Activated B cell treated with CpG ODN at 0.5 μM for 24 hours (primary cell): ENCODE measurements around the gene RYK. TPM values are rescaled to one million over a fixed set of nuclear protein-coding genes. Genes with fewer than 3 reads are reported as not detected.

Experiments
- ATAC-seq: fragments of 200-7000 bp; cut with Tn5 transposase; one replicate; pipeline ENCODE4 v1.10.0; 2021; ENCODE audit warnings: low read depth, mild to moderate bottlenecking, moderate library complexity
- CTCF ChIA-PET: fragments of 350-600 bp; sonication (Branson Sonifier 250); formaldehyde crosslinking; loops from one replicate; lab custom pipeline; 2021; ENCODE audit warnings: antibody characterized with exemption; lab: Charles Lee
- POLR2A ChIA-PET: fragments of 350-600 bp; sonication (Branson Sonifier 250); formaldehyde crosslinking; loops from one replicate; lab custom pipeline; 2021; ENCODE audit warnings: antibody characterized with exemption; lab: Charles Lee
- DNase-seq: peaks from one replicate; pipeline ENCODE4 v3.0.0; 2022
- H3K27ac Mint-ChIP-seq: one replicate; pipeline ENCODE4 v1.8.0; 2020; ENCODE audit warnings: mixed read lengths
- H3K27me3 Mint-ChIP-seq: one replicate; pipeline ENCODE4 v1.8.0; 2021; ENCODE audit warnings: mixed read lengths
- H3K36me3 Mint-ChIP-seq: one replicate; pipeline ENCODE4 v1.8.0; 2021; ENCODE audit warnings: low read depth, mixed read lengths
- H3K4me1 Mint-ChIP-seq: one replicate; pipeline ENCODE4 v1.8.0; 2021; ENCODE audit warnings: mixed read lengths
- H3K4me3 Mint-ChIP-seq: one replicate; pipeline ENCODE4 v1.8.0; 2020; ENCODE audit warnings: mild to moderate bottlenecking, mixed read lengths
- H3K9me3 Mint-ChIP-seq: one replicate; pipeline ENCODE4 v1.8.0; 2020; ENCODE audit warnings: mixed read lengths
- CTCF ChIP-seq: fragments of 200-600 bp; IDR thresholded peaks from one replicate; pipeline ENCODE4 v1.8.0; 2022; ENCODE audit warnings: antibody characterized with exemption, mild to moderate bottlenecking
- intact Hi-C: fragments of 100-400 bp; cut with micrococcal nuclease; formaldehyde crosslinking; loops from one replicate; pipeline ENCODE4 v1.15.1; 2024
- total RNA-seq: library from RNA; stranded (reverse); gene quantifications from 2 replicates; pipeline ENCODE4 v1.2.3, GENCODE V29; 2022

The RYK gene
- total RNA-seq, 1 donor from 2014 or later: 38.8 TPM

- no peaks in the 10 kb centered on the region for H3K36me3 Mint-ChIP-seq
- ChIA-PET CTCF (no interaction called here), POLR2A (no interaction called here)
- DNase-seq (no peak), ATAC-seq (no peak)
- no peaks in the 10 kb centered on the region for H3K27me3 Mint-ChIP-seq
- intact Hi-C loops: no loop called here
- H3K27ac Mint-ChIP-seq: no peak overlapping the region
- H3K9me3 Mint-ChIP-seq: peaks cover 4% of the 10 kb centered on the region
- TF ChIP-seq CTCF: no peak
- no peak overlapping the region for H3K4me3 Mint-ChIP-seq
- H3K4me1 Mint-ChIP-seq: no peaks in the 10 kb centered on the region
Observed at GRCh38 chr3:134111616-134112015, 139.0 kb downstream of the RYK start.

GRCh38 chr3:134110963-134111362 lies 139.7 kb downstream of the RYK start:
- H3K4me1 Mint-ChIP-seq: no peaks in the 10 kb centered on the region
- no peak for TF ChIP-seq CTCF
- ChIA-PET CTCF (no interaction called here), POLR2A (no interaction called here)
- no peak overlapping the region for H3K4me3 Mint-ChIP-seq
- no peaks in the 10 kb centered on the region for H3K27me3 Mint-ChIP-seq
- ATAC-seq (no peak), DNase-seq (no peak)
- no peaks in the 10 kb centered on the region for H3K36me3 Mint-ChIP-seq
- H3K9me3 Mint-ChIP-seq: peaks cover 4% of the 10 kb centered on the region
- no peak overlapping the region for H3K27ac Mint-ChIP-seq
- intact Hi-C loops: no loop called here

Other genes starting within 250 kb of the RYK start
- not detected in 2 replicates for gene SLCO2A1, start 220.9 kb downstream of the RYK start, total RNA-seq
- not detected in 2 replicates for gene AMOTL2, start 123.6 kb upstream of the RYK start, total RNA-seq
- gene ANAPC13, start 235.1 kb upstream of the RYK start, total RNA-seq: 27.5 and 31.3 TPM in 2 replicates
- gene CEP63, start 235.2 kb upstream of the RYK start, total RNA-seq: 21.3 and 24.6 TPM in 2 replicates